Lower leg skin (tissue), 3 donors: ENCODE data around the gene D2HGDH.

Source experiments
- CTCF ChIP-seq, 3 donors: fragments of 450-650 bp; IDR thresholded peaks; one replicate each; pipeline ENCODE4 v1.5.1; 2016; ENCODE audit warnings: antibody characterized with exemption in 3 of 3, mild to moderate bottlenecking in 3 of 3, moderate library complexity in 2 of 3
- POLR2A ChIP-seq, 2 donors: fragments of 450-650 bp; IDR thresholded peaks; one replicate each; pipeline ENCODE4 v1.6.1; 2016 to 2017; ENCODE audit warnings: antibody characterized with exemption in 2 of 2, mild to moderate bottlenecking in 1 of 2, moderate library complexity in 1 of 2

GRCh38 chr2:241776336-241777169 lies 42.1 kb downstream of the D2HGDH start, which contains the start of gene GAL3ST2:
- TF ChIP-seq CTCF (IDR thresholded peaks at IDR 0.05) (no peak), POLR2A (IDR thresholded peaks at IDR 0.05) (no peak)
